Esophagus muscularis mucosa (tissue), 4 donors: ENCODE measurements around the gene UHMK1. TPM values are rescaled to one million over a fixed set of nuclear protein-coding genes. Genes with fewer than 3 reads are reported as not detected.

Experiments used
- DNase-seq: peaks from one replicate; pipeline ENCODE4 v3.0.0-alpha.2; 2017; ENCODE audit errors: extremely low spot score
- H3K27ac ChIP-seq, 4 donors: fragments of 200-600 bp; sonication (generic); replicated peaks in 1 of 4; 1 replicate in 3 of 4; 2 replicates in 1 of 4; pipeline ENCODE4 v1.5.1; 2016 to 2019; ENCODE audit warnings: mild to moderate bottlenecking in 1 of 4
- H3K27me3 ChIP-seq, 4 donors: fragments of 200-600 bp; sonication (generic); one replicate each; pipeline versions ENCODE4 v1.5.1 to v1.6.0; 2016 to 2019
- H3K36me3 ChIP-seq, 4 donors: fragments of 200-600 bp; sonication (generic); one replicate each; pipeline ENCODE4 v1.5.1; 2016 to 2019
- H3K4me1 ChIP-seq, 4 donors: fragments of 200-600 bp; sonication (generic); one replicate each; pipeline ENCODE4 v1.5.1; 2016 to 2019
- H3K4me3 ChIP-seq, 4 donors: fragments of 200-600 bp; sonication (generic); 1 replicate in 2 of 4; 2 replicates in 2 of 4; pipeline ENCODE4 v1.5.1; 2016 to 2019; ENCODE audit warnings: mild to moderate bottlenecking in 4 of 4, moderate library complexity in 1 of 4
- H3K9me3 ChIP-seq, 4 donors: fragments of 200-600 bp; sonication (generic); 1 replicate in 3 of 4; 2 replicates in 1 of 4; pipeline ENCODE4 v1.5.1; 2016 to 2019
- EP300 ChIP-seq: sonication (generic); formaldehyde crosslinking; IDR thresholded peaks from one replicate; pipeline ENCODE4 v1.6.1; 2017; ENCODE audit warnings: antibody characterized with exemption
- POLR2A ChIP-seq: fragments of 450-650 bp; IDR thresholded peaks from one replicate; pipeline ENCODE4 v1.6.1; 2017; ENCODE audit warnings: antibody characterized with exemption, moderate library complexity, mild to moderate bottlenecking, low read depth
- POLR2AphosphoS5 ChIP-seq, 2 donors: sonication (generic); formaldehyde crosslinking; IDR thresholded peaks; one replicate each; pipeline ENCODE4 v1.6.1; 2017; ENCODE audit warnings: antibody characterized with exemption in 2 of 2
- WGBS: methylation state at CpG from one replicate; pipeline ENCODE4 v1.1.5; 2018; 5-methylcytosine and 5-hydroxymethylcytosine counted together
- intact Hi-C: fragments of 100-400 bp; cut with DNase I; formaldehyde crosslinking; loops from one replicate; pipeline ENCODE4 v1.15.1; 2023
- total RNA-seq, 4 donors: library from RNA; depleted of rRNA; stranded (reverse); fragments of >200 nt; gene quantifications; one replicate each; pipeline versions ENCODE4 v1.1.0 to v1.2.1, GENCODE V29; 2016
- TF ChIP-seq, protein P1 (sequence below), 3 experiments: fragments of 200-600 bp in 2 of 3; fragments of 450-650 bp in 1 of 3; sonication (generic) in 2 of 3; IDR thresholded peaks; one replicate each; pipeline ENCODE4 v1.5.1; 2017 to 2019; ENCODE audit warnings: antibody characterized with exemption in 3 of 3, mild to moderate bottlenecking in 2 of 3, moderate library complexity in 1 of 3

UHMK1 gene
- total RNA-seq, 4 donors from 2014 or later = 25.3 to 34.4 (median 30.6) TPM

DNA sequence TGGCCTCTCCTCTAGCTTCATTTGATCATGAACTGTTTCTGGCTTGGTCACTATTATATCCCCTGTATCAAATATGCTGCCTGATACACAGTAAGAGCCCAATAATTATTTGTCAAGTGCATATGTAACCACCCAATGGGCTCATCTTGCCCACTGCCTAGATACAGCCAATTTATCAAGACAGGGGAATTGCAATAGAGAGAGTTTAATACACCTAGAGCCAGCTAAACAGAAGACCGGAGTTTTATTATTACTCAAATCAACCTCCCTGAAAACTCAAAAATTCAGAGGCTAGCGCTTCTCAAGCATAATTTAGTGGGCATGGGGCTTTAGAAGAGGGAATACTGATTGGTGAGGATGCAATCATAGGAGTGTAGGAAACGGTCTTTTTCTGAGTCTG, 45.6 kb downstream of the UHMK1 start:
- intact Hi-C loops = no loop called here
- H3K4me1 ChIP-seq = peaks cover 10 to 21% (median 18%) of the 10 kb centered on the region in 4 donors

DNA sequence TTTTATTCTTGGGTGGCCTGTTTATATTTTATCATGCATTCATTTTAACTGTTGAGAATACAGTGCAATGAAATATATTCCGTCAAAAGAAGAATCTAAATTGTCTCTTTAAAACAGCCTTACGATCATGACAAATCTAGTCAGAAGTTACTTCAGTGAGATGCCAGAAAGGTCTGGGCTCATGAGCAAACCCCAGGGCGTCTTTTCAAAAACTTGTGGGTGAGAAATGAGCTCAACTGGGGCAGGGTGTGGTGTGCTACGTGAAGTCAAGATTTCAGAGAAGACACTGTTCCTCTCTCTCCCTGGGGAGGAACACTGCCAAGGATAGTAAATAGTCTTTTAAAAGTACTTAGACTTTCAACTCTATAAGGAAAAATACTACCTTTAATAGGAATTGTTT, 50.6 kb downstream of the UHMK1 start:
- peak; percentile 63 to 83 for TF ChIP-seq POLR2AphosphoS5 (IDR thresholded peaks at IDR 0.05)
- no peak for TF ChIP-seq POLR2A
- TF ChIP-seq, protein P1, sequence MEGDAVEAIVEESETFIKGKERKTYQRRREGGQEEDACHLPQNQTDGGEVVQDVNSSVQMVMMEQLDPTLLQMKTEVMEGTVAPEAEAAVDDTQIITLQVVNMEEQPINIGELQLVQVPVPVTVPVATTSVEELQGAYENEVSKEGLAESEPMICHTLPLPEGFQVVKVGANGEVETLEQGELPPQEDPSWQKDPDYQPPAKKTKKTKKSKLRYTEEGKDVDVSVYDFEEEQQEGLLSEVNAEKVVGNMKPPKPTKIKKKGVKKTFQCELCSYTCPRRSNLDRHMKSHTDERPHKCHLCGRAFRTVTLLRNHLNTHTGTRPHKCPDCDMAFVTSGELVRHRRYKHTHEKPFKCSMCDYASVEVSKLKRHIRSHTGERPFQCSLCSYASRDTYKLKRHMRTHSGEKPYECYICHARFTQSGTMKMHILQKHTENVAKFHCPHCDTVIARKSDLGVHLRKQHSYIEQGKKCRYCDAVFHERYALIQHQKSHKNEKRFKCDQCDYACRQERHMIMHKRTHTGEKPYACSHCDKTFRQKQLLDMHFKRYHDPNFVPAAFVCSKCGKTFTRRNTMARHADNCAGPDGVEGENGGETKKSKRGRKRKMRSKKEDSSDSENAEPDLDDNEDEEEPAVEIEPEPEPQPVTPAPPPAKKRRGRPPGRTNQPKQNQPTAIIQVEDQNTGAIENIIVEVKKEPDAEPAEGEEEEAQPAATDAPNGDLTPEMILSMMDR (IDR thresholded peaks at IDR 0.05) = no peak
- peak; percentile 27 for TF ChIP-seq EP300
- H3K36me3 ChIP-seq = no peaks in the 10 kb centered on the region
- no peaks in the 10 kb centered on the region for H3K27me3 ChIP-seq
- peaks cover 0 to 35% (median 25%) of the 10 kb centered on the region in 4 donors for H3K4me1 ChIP-seq
- intact Hi-C loops = no loop called here
- no peak overlapping the region for H3K4me3 ChIP-seq
- 15% methylated on average over 4 of the region's 4 CpGs for WGBS
- H3K27ac ChIP-seq = peak overlapping the region; percentile 75 to 86 (median 78)
- H3K9me3 ChIP-seq = peaks cover 0 to 3% (median 0%) of the 10 kb centered on the region in 4 donors
- no peak for DNase-seq

More for the DNA sequence above, 45.6 kb downstream of the UHMK1 start:
- TF ChIP-seq POLR2A (no peak), EP300 (no peak), POLR2AphosphoS5 (IDR thresholded peaks at IDR 0.05) (no peak)
- TF ChIP-seq, protein P1 (IDR thresholded peaks at IDR 0.05) = no peak
- Histone ChIP-seq H3K27me3 (no peaks in the 10 kb centered on the region), H3K27ac (no peak overlapping the region), H3K36me3 (no peaks in the 10 kb centered on the region), H3K9me3 (peaks cover 0 to 6% (median 0%) of the 10 kb centered on the region in 4 donors), H3K4me3 (no peak overlapping the region)
- DNase-seq = no peak
- WGBS = 98% methylated on average over 3 of the region's 3 CpGs

DNA sequence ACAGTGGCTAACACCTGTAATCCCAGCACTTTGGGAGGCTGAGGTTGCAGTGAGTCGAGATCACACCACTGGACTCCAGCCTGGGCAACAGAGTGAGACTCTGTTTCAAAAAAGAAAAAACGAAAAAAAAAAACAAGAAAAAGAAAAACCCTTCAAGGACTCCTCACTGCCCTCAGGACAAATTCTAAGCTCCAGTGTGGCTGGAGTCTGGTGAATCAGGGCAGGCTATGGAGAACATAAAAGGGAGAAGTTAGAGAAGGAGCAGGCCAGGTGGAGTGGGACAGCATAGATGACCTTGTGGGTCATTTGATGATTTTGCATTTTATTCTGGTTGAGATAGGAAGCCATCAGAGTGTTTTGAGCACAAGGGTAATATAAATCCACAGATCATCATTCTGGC, 51.4 kb downstream of the UHMK1 start:
- no peaks in the 10 kb centered on the region for H3K36me3 ChIP-seq
- intact Hi-C loops = no loop called here
- H3K27me3 ChIP-seq = no peaks in the 10 kb centered on the region
- H3K9me3 ChIP-seq = no peaks in the 10 kb centered on the region
- H3K4me3 ChIP-seq = no peak overlapping the region
- 51% methylated on average over 2 of the region's 2 CpGs for WGBS
- DNase-seq = no peak
- no peak for TF ChIP-seq EP300
- peak in 1 of 2 donors; percentile 6 for TF ChIP-seq POLR2AphosphoS5 (IDR thresholded peaks at IDR 0.05)
- H3K4me1 ChIP-seq = peaks cover 0 to 35% (median 25%) of the 10 kb centered on the region in 4 donors
- peak overlapping the region; percentile 75 to 86 (median 78) for H3K27ac ChIP-seq

DNA sequence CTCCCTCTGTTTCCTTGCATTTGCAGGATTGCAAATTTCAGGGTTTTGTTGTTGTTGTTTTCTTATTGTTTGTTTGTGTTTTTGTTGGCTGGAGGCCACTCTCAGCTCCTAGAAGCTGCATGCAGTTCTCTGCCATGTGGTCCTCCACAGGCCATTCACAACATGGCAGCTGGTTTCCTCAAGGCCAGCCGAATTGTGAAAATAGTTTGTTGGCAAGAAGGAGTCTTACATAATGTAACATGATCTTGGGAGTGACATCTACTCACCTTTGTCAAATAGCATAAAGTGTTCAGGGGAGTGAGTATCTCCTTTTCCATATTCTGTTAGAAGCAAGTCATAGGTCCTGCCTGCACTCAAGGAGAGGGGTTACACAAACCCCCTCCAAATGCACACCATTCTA, 53.3 kb downstream of the UHMK1 start:
- Histone ChIP-seq H3K4me3 (no peak overlapping the region), H3K4me1 (peaks cover 0 to 41% (median 25%) of the 10 kb centered on the region in 4 donors), H3K36me3 (no peaks in the 10 kb centered on the region), H3K9me3 (no peaks in the 10 kb centered on the region), H3K27me3 (no peaks in the 10 kb centered on the region), H3K27ac (peak overlapping the region in 3 of 4 donors; percentile 72 to 86 (median 72))
- 100% methylated on average over 1 of the region's 1 CpG for WGBS
- TF ChIP-seq EP300 (no peak), POLR2AphosphoS5 (IDR thresholded peaks at IDR 0.05) (no peak), POLR2A (no peak)
- TF ChIP-seq, protein P1 (IDR thresholded peaks at IDR 0.05) = no peak
- intact Hi-C loops = no loop called here
- DNase-seq = no peak

DNA sequence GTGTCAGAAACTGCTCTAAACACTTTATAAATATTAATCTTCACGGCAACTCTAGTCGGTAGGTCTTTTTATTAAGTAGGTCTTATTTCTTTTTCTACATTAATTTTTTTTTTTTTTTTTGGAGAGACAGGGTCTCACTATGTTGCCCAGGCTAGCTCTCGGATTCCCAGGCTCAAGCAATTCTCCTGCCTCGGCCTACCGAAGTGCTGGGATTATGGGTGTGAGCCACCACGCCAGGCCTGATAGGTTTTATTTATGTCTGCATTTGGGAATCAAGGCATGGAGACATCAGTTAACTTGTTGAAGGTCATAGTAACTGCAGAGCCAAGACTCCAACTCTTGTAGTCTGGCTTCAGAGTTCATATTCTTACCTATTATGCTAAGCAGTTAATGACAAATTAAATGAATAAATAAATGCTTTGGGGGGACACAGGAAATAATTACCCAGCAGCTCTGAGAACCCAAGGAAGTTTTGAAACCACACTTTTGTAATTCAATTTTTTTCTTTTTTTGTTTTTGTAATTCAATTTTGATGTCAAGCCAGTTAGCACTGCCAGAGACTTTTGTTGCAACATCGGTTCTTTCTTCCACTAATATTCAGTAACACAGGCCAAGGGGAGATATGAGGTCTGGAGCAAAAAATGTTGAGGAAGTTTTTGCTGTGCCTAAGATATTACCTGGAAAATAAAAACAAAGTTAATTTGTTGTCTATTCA, 54.5 kb downstream of the UHMK1 start:
- intact Hi-C loops = no loop called here
- TF ChIP-seq, protein P1 (IDR thresholded peaks at IDR 0.05) = no peak
- TF ChIP-seq POLR2AphosphoS5 (IDR thresholded peaks at IDR 0.05) (peak in 1 of 2 donors; percentile 40), POLR2A (no peak)
- Histone ChIP-seq H3K4me1 (peaks cover 0 to 41% (median 25%) of the 10 kb centered on the region in 4 donors), H3K36me3 (no peaks in the 10 kb centered on the region), H3K4me3 (no peak overlapping the region), H3K9me3 (no peaks in the 10 kb centered on the region), H3K27ac (peak overlapping the region; percentile 62 to 86 (median 76)), H3K27me3 (no peaks in the 10 kb centered on the region)
- 66% methylated on average over 7 of the region's 7 CpGs for WGBS
- DNase-seq = no peak
